ENCODE data around the gene TMEM232.

Gene TMEM232

GRCh38 chr5:110435207-110435606 lies 291.3 kb downstream of the TMEM232 start:
- TF ChIP-seq CTCF (IDR thresholded peaks at IDR 0.05; ENCODE audit: borderline replicate concordance, insufficient read depth, low read depth, low read length): no peak
- H3K4me3 ChIP-seq (ENCODE audit: low read depth, low read length): no peak overlapping the region

GRCh38 chr5:110431603-110432002 lies 294.9 kb downstream of the TMEM232 start:
- TF ChIP-seq CTCF (IDR thresholded peaks at IDR 0.05; ENCODE audit: borderline replicate concordance, insufficient read depth, low read depth, low read length): no peak
- H3K4me3 ChIP-seq (ENCODE audit: low read depth, low read length): no peak overlapping the region

- peak; percentile 20; the same call in 1 of the 2 replicates for TF ChIP-seq CTCF (IDR thresholded peaks at IDR 0.05; ENCODE audit: borderline replicate concordance, insufficient read depth, low read depth, low read length)
- H3K4me3 ChIP-seq (ENCODE audit: low read depth, low read length): no peak overlapping the region
Measured at GRCh38 chr5:110414360-110414759, 312.1 kb downstream of the TMEM232 start.

GRCh38 chr5:110413856-110414255 lies 312.6 kb downstream of the TMEM232 start:
- no peak for TF ChIP-seq CTCF (IDR thresholded peaks at IDR 0.05; ENCODE audit: borderline replicate concordance, insufficient read depth, low read depth, low read length)

GRCh38 chr5:110409571-110409970 lies 316.9 kb downstream of the TMEM232 start:
- no peak overlapping the region for H3K4me3 ChIP-seq (ENCODE audit: low read depth, low read length)
- TF ChIP-seq CTCF (IDR thresholded peaks at IDR 0.05; ENCODE audit: borderline replicate concordance, insufficient read depth, low read depth, low read length): no peak

More at GRCh38 chr5:110413856-110414255, 312.6 kb downstream of the TMEM232 start:
- H3K4me3 ChIP-seq (ENCODE audit: low read depth, low read length): no peak overlapping the region

- H3K4me3 ChIP-seq (ENCODE audit: low read depth, low read length): no peak overlapping the region
- TF ChIP-seq CTCF (IDR thresholded peaks at IDR 0.05; ENCODE audit: borderline replicate concordance, insufficient read depth, low read depth, low read length): no peak
Measured at GRCh38 chr5:110402562-110402961, 323.9 kb downstream of the TMEM232 start.

- no peak for TF ChIP-seq CTCF (IDR thresholded peaks at IDR 0.05; ENCODE audit: borderline replicate concordance, insufficient read depth, low read depth, low read length)
- no peak overlapping the region for H3K4me3 ChIP-seq (ENCODE audit: low read depth, low read length)
Measured at GRCh38 chr5:110401881-110402280, 324.6 kb downstream of the TMEM232 start.
